AG04449 (cell line): Measurements from ENCODE around the gene TRAPPC5.
A peak's percentile ranks its signal among the peaks of the same experiment; 100 is the strongest.

Experiments used
- CTCF ChIA-PET: fragments of 350-600 bp; formaldehyde crosslinking; extraction: SDS; loops from one replicate; lab custom pipeline; 2021; ENCODE audit warnings: antibody characterized with exemption; lab: Yijun Ruan, JAX
- POLR2A ChIA-PET: fragments of 400-600, 350-600 bp; formaldehyde crosslinking; extraction: SDS; loops from one replicate; lab custom pipeline; 2020; ENCODE audit warnings: antibody characterized with exemption, inconsistent platforms; lab: Yijun Ruan, JAX
- DNase-seq: peaks from one replicate; pipeline ENCODE4 v3.0.0-alpha.2; 2010; ENCODE audit warnings: low read depth, low spot score
- H3K4me3 ChIP-seq: 2 replicates; pipeline ENCODE4 v1.5.1; 2011; ENCODE audit warnings: low read depth, mild to moderate bottlenecking, control low read depth, low read length
- CTCF ChIP-seq: IDR thresholded peaks from one replicate; pipeline ENCODE4 v1.5.1; 2011; ENCODE audit warnings: mild to moderate bottlenecking, moderate library complexity, low read length, control low read depth, inconsistent platforms; ENCODE audit not compliant: insufficient read depth; ENCODE audit errors: missing control alignments

The TRAPPC5 gene

DNA sequence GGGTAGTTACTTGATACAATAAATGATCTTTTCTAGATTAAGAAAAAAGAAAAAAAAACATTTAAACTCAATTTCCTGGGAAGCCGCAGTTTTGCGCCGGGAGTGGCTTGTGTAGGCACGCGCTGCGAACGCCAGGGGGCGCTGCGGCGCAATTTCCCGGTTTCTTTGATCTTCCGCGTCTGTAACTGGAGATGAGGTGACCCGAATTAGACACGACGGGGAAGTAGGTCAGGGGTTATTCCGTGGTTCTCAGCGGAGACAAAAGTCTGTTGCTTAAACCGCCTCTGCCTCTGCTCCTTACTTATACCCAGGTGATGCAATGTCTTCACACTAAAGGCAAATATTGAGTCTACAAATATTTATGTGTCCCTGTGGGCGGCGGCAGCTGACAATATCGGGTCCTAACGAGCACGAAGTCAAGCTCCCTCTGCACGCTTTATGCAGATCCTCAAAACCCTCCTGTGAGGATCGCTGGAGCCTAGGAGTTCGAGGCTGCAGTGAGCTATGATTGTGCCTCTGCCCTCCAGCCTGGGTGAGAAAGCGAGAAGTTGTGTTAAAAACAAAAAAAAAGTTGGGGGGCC, 28.5 kb upstream of the TRAPPC5 start:
- POLR2A ChIA-PET: no interaction called here
- H3K4me3 ChIP-seq: peak overlapping the region; percentile 26

GRCh38 chr19:7654401-7654800, 26.2 kb upstream of the TRAPPC5 start:
- no peak overlapping the region for H3K4me3 ChIP-seq
- ChIA-PET CTCF (interaction anchor here (1.1 to 7.3 kb wide), 5 partner anchors 16 to 300 kb away, joined by 3 to 65 read pairs (median 33); partner anchors contain the start of genes RETN and TRAPPC5), POLR2A (no interaction called here)
- no peak for DNase-seq
- no peak for TF ChIP-seq CTCF

More for the DNA sequence above, 28.5 kb upstream of the TRAPPC5 start:
- peak; percentile 90 for TF ChIP-seq CTCF
- DNase-seq: no peak
- CTCF ChIA-PET: interaction anchor here (0.7 to 7.3 kb wide), 21 partner anchors 9 to 298 kb away, joined by 3 to 65 read pairs (median 6); partner anchors contain the start of genes MCEMP1, PCP2, PET100 and RETN

- DNase-seq: no peak
- ChIA-PET CTCF (interaction anchor here (1.0 to 5.9 kb wide), 3 partner anchors 20 to 144 kb away, joined by 3 to 47 read pairs (median 12); partner anchors contain the start of gene TRAPPC5), POLR2A (no interaction called here)
- no peak for TF ChIP-seq CTCF
- no peak overlapping the region for H3K4me3 ChIP-seq
Measured at GRCh38 chr19:7655581-7655980, 25.1 kb upstream of the TRAPPC5 start.

- no peak for TF ChIP-seq CTCF
- POLR2A ChIA-PET: no interaction called here
- no peak overlapping the region for H3K4me3 ChIP-seq
- no peak for DNase-seq
- CTCF ChIA-PET: interaction anchor here (0.7 to 3.9 kb wide), 7 partner anchors 17 to 303 kb away, joined by 3 to 19 read pairs (median 4); partner anchors contain the start of gene TRAPPC5
Measured at GRCh38 chr19:7657131-7657751, 23.4 kb upstream of the TRAPPC5 start.

DNA sequence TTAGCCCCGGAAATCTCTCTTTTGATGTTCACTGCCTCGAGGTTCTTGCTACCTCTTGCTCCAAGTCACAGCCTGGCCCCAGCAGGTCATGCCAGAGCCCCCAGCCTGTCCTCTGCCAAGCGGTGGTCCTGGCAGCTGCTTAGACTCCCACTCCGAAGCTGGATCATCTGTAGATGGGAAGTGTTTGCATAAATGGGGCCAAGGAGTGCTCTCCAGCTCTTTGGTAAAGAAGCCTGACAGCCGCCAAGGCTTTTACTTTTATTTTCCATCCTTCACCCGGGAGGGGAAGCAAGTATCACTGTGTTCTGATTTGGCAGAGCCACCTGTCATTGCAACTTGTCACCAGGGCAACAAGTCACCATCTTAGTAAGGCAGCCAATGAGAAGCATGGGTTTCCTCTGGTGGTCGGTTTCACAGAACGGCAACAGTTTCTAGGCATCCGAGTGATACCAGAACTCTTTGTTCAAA, 22.4 kb upstream of the TRAPPC5 start:
- H3K4me3 ChIP-seq: no peak overlapping the region
- CTCF ChIA-PET: interaction anchor here (0.8 to 3.9 kb wide), 5 partner anchors 10 to 142 kb away, joined by 3 to 19 read pairs (median 3); partner anchors contain the start of genes RETN and TRAPPC5
- TF ChIP-seq CTCF: no peak
- DNase-seq: no peak
- POLR2A ChIA-PET: no interaction called here
